GM21737 (cell line): ENCODE data around the gene TRA2A.
A peak's percentile ranks its signal among the peaks of the same experiment; 100 is the strongest.
"Not testable (repeated sequence)": the region's sequence is repeated elsewhere in the genome, so short reads cannot be mapped to it uniquely, and the experiment has no call there.

ENCODE experiments used
- ATAC-seq: cut with Tn5 transposase; IDR thresholded peaks from one replicate; pipeline ENCODE4 v1.9.1; 2021; ENCODE audit warnings: mild to moderate bottlenecking, moderate library complexity; ENCODE audit not compliant: unreplicated experiment

Gene TRA2A

DNA sequence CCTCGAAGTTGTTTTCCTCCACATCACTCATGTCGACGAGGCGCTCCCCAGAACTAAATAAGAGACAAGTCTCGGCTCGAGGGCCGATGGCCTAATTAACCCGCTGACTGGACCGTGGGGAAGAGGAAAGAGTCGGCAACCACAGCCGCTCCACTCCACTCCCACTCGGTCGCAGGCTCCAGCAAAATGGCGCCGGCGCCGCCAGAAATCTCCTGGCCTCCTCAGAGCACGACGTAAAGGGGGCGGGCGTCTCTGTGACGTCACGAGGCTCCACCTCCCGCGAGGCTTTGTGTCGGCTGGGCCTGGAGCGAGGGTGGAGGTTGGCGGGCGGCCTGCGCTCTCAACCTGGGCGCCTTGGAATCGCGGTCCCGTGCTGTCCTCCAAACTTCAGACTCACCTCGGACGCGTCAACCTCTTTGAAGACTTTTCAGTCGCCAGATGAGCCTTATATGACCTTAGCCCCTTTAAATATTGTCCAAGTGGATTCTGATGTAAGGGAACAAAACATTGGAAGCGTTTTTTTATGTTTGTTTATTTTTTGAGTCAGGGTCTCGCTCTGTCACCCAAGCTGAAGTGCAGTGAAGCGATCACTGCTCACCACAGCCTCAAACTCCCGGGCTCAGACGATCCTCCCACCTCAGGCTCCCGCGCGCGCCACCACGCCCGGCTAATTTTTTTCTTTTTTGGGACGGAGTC lies at the start of gene TRA2A:
TRA2A (minus strand) TSS at position 188 of the 696 bp plus-strand sequence; CDS start at position 31, 157 bp downstream.
- ATAC-seq: peak; percentile 95

DNA sequence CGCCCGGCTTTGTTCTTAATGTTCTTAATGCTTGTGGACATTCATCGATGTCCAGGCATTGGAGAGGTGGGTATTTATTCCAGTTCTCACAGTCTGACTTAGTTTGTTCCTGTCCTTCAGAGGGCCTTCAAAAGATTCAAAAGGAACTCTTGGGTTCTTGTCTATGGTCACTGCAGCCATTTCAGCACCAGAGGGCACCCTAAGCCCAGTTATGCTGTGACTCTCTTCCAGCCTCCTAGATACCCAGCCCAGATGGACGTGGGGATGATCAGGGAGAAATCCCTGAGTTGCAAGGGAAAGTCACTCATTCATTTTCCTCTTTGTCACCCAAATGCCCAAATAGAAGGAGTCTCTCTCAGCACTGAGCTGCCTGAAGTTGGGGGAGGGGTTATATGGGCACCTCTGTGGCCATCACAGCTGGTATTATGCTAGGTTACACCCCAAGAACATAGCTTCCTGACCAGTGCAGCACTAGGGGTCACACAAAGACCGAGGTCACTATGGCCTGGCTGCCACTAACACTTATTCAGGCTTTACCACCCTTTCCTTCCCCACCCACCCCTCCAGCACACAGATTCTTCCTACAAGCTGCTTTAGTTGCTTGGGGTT lies 38.9 kb upstream of the TRA2A start:
- ATAC-seq: peak; percentile 69

DNA sequence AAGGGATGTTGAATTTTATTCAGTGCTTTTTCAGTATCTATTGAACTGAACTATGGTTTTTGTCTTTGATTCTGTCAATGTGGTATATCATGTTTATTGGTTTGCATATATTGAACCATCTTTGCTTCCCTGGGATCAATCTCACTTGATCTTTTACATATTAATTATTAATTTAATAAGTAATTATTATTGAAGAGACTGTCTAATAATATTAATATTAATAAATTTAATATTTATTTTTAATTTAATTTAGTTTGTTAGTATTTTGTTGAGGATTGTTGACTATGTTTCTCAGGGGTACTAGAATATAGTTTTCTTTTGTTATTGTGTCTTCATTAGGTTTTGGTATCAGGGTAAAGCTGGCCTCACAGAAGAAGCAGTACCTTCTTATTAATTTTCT lies 26.5 kb upstream of the TRA2A start:
- no peak for ATAC-seq

DNA sequence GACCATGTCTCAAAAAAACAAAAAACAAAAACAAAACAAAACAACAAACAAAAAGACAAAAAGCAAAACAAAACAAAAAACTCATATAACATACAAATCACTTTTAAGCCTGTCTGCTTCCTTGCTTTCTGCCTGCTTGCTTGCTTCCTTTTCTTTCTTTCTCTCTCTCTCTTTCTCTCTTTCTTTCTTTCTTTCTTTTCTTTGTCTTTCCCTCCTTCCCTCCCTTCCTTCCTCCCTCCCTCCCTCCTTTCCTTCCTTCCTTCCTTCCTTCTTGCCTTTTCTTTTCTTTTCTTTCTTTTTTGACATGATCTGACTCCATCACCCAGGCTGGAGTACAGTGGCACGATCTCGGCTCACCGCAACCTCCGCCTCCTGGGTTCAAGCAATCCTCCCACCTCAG lies 15.9 kb upstream of the TRA2A start:
- ATAC-seq: no peak

DNA sequence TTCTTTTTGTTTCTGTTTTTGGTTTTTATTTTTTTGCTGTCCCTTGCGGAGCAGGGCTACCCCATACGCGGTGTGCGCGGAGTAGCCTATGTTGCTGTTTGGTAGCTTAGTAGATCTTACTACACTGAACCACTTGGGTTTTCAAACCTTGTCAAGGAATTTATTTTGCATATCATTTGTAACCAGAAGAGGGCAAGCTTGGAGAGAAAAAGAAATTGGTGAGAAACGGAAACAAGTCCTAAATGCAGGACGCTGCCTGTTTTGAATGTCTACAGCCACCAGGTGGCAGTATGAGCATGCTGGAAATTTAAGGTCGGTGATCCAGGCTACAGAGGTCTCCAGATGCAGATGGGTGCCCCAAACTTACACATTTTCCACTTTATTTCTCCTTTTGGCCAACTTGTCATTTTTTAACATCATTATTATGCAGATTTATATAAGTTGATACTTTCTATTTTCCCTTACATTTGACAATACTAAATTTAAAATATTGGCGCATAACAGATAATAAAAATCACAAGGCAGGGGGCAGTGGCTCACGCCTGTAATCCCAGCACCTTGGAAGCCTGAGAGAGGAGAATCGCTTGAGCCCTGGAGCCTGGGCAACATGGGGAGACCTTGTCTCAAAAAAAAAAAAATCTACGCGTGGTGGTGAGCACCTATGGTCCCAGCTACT lies 15.3 kb upstream of the TRA2A start:
- peak; percentile 51 for ATAC-seq

GRCh38 chr7:23545493-23545892 lies 13.7 kb upstream of the TRA2A start:
- ATAC-seq: no peak

- peak; percentile 69 for ATAC-seq
Measured at GRCh38 chr7:23544913-23545354, 13.2 kb upstream of the TRA2A start.

DNA sequence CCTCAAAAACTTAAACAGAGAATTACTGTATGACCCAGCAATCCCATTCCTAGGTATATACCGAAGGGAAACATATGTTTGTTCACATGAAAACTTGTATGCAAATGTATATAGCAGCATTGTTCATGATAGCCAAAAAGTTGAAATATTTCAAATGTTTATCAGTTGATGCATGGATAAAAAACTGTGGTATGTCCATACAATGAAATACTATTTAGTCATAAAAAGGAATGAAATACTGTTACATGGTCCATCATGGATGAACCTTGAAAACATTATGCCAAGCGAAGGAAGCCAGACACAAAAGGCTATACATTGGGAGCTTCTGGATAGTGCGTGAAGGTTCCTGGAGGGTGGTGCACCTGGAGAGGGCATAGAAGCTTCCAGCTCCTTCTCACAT lies 11.0 kb upstream of the TRA2A start:
- ATAC-seq: no peak

- peak; percentile 58 for ATAC-seq
Measured at GRCh38 chr7:23539494-23539907, 7.7 kb upstream of the TRA2A start.

- no peak for ATAC-seq
Measured at GRCh38 chr7:23538301-23538700, 6.5 kb upstream of the TRA2A start.

DNA sequence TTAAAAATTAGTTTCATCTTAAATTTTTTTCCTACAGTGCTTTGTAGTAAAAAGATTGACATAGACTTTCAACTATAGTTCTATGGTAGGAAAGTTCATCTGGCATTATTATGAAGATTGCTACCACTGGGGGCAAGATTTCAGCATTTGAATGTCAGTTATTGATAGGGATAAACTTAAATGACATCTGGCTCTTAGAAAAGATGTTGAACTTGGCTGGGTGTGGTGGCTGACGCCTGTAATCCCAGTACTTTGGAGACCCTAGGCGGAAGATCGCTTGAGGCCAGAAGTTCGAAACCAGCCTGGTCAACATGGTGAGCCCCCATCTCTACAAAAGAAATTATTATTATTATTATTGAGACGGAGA lies 1.4 kb upstream of the TRA2A start:
- no peak for ATAC-seq

DNA sequence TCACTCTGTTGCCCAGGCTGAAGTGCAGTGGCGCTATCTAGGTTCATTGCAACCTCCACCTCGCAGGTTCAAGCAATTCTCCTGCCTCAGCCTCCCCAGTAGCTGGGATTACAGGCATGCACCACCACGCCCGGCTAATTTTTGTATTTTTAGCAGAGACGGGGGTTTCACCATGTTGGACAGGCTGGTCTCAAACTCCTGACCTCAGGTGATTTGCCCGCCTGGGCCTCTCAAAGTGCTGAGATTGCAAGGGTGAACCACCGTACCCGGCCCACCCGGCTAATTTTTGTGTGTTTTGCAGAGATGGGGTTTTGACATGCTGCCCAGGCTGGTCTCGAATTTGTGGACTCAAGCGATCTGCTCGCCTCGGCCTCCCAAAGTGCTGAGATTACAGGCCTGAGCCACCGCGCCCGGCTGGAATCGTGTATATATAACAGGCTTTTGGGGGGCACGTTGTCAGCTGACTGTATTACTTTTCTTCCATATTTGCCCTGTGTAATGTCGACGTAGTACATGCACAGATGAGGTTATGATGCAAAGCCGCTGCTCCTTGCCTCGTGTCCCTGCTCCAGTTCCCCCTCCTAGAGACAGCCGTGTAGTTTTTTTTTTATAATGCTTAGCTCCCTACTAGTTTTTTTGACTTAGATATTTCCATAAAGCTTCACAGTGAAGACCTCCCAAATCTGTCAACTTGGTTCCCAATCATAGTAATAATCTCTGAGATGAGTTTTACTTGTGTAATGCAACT lies 883 bp upstream of the TRA2A start:
- ATAC-seq: no peak

DNA sequence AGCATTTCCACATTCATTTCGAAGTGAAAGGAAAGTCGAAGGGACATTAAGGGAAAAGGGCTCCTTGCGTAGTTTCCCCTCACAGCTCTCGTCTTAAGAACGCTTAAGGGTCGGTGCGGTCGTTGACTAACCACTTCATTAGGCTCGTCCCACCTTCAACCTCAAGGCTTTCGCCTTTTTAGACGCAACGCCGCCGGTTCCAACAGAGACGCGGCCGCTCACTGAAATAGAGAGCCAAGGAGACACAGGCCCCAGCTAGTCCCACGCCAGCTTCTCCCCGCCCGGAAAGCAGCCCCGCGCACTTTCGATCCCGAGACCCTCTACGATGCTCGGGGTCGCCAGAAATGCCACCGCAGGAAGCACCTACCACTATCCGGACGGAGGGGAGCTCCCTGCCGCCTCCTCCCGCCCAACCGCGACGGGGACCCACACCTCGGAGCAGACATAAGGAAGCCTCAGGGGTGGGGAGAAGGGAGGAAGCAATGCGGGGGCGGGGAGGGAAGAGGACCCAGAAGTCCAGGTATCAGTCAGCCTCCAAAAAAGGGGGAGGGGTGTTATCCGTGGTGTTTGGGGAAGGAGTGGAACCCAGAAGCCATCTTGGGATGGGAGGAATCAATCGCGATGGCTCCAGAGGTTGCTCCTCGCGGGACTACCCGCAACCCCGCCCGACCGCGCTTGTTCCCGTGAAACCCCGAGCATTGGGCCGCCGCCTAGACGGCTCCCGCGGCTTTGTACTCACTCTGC lies 559 bp downstream of the TRA2A start:
- ATAC-seq: peak; percentile 19

DNA sequence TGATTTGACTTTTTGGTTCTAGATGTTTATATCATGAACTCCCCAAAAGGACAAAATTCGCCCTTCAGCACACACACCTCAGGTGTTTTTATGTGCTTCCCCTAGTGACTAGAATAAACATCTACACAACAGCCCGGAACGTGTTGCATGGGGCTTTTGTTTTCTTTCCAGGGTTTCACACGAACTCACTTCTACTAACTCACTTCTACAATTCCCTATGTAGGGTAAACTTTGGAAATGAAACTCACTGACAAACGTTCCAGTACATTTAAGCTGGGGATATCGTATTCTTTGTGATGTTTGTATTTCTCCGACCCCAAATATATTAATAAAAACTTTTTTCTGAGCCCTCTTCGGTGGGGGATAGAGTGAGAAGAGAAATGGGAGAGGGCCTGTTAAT lies 1.4 kb downstream of the TRA2A start:
- ATAC-seq: no peak

DNA sequence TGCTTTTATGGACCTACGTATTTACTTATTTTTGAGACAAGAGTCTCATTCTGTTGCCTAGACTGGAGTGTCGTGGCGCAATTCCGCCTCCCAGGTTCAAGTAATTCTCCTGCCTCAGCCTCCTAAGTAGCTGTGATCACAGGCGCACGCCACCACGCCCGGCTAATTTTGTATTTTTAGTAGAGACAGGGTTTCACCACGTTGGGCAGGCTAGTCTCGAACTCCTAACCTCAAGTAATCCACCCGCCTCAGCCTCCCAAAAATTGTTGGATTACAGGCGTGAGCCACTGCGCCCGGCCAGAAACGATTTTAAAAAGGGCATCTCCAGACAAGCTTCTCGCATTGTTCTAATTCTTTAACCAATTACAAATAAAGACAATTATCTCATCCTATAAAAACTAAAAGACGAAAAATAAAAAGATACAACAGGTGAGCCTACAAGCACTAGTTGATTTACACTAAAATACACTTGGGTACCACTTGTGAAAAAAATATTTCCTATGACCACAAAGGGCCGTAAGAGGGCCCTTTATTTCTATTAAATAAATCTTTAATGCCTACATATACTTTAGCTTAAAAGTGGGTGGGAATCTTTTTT lies 2.4 kb downstream of the TRA2A start:
- ATAC-seq: no peak

DNA sequence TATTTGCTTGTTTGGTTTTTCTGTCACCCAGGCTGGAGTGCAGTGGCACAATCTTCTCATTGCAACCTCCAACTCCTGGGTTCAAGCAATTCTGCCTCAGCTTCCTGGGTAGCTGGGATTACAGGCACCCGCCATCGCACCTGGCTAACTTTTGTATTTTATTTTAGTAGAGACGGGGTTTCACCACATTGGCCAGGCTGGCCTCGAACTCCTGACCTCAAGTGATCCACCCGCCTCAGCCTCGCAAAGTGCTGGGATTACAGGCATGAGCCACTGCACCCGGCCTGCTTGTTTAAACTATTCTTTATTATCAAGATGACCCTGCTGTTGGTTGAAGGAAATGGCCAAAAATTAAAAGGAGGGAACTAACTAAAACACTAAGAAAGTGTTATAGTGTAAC lies 6.2 kb downstream of the TRA2A start:
- not testable (repeated sequence) for ATAC-seq

DNA sequence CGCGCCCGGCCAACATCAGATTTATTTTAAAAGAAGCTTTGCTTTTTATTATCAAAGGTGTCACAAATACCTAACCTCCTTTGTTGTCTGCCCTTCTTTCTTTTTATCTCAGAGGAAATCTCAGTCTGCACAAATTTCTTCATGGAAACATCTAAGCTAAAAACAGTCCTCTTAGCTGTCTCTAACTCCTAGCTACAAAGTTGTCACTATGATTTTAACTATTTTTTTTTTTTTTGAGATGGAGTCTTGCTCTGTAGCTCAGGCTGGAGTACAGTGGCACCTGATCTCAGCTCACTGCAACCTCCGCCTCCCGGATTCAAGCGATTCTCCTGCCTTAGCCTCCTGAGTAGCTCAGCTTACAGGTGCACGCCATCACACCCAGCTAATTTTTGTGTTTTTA lies 7.3 kb downstream of the TRA2A start:
- ATAC-seq: no peak

GRCh38 chr7:23523486-23524075 lies 8.2 kb downstream of the TRA2A start:
- no peak for ATAC-seq

- ATAC-seq: no peak
Measured at GRCh38 chr7:23520582-23520981, 11.2 kb downstream of the TRA2A start.

- no peak for ATAC-seq
Measured at GRCh38 chr7:23514755-23515154, 17.0 kb downstream of the TRA2A start.
